HepG2 (cell line): ENCODE measurements around the gene PRR12. TPM values are rescaled to one million over a fixed set of nuclear protein-coding genes. Genes with fewer than 3 reads are reported as not detected.

Experiments used
- ATAC-seq: fragments of 200-7000 bp; cut with Tn5 transposase; 3 replicates; pipeline ENCODE4 v1.9.1; 2020; ENCODE audit warnings: mild to moderate bottlenecking, moderate library complexity
- BruUV-seq: library from RNA; stranded (reverse); fragments of 400-500 nt; replicated peaks from 2 replicates; lab custom pipeline; 2021; lab: Mats Ljungman, UMichigan
- CTCF ChIA-PET: fragments of 300-600 bp; formaldehyde crosslinking; extraction: SDS; loops from one replicate; lab custom pipeline; 2021; ENCODE audit warnings: low total read pairs, inconsistent platforms, low intra/inter-chr PET ratio; lab: Yijun Ruan, JAX
- POLR2A ChIA-PET: fragments of 350-600 bp; sonication (Branson Sonifier 250); formaldehyde crosslinking; loops from one replicate; lab custom pipeline; 2020; ENCODE audit warnings: antibody characterized with exemption, inconsistent platforms; lab: Yijun Ruan, JAX
- DNase-seq: peaks from one replicate; pipeline ENCODE4 v3.0.0-alpha.2; 2015; ENCODE audit warnings: low spot score
- FAIRE-seq: peaks from 3 replicates; lab custom pipeline; 2011; peaks lifted over from hg19 to GRCh38; lab: Jason Lieb, UNC
- H2AFZ ChIP-seq: one replicate; pipeline ENCODE4 v1.6.1; 2011; ENCODE audit warnings: low read length, inconsistent platforms
- H3K27ac ChIP-seq: fragments of 300-600 bp; 3 replicates; pipeline ENCODE4 v1.8.0; 2011; ENCODE audit warnings: mixed run types, mild to moderate bottlenecking, mixed read lengths, low read length, inconsistent platforms; ENCODE audit not compliant: insufficient read depth; ENCODE audit errors: extremely low read length
- H3K27me3 ChIP-seq, 2 experiments: fragments of 200-600 bp in 1 of 2; 2 replicates in 1 of 2; 3 replicates in 1 of 2; pipeline versions ENCODE4 v1.6.0 to v1.8.0; 2011; ENCODE audit warnings: low read length in 2 of 2, mild to moderate bottlenecking in 2 of 2, moderate library complexity in 2 of 2, inconsistent platforms in 1 of 2; ENCODE audit not compliant: insufficient read depth in 2 of 2, control insufficient read depth in 1 of 2
- H3K36me3 ChIP-seq, 2 experiments: fragments of 200-600 bp in 1 of 2; replicated peaks in 1 of 2; 2 replicates in 1 of 2; 3 replicates in 1 of 2; pipeline versions ENCODE4 v1.5.1 to v1.8.0; 2011; ENCODE audit warnings: low read length in 2 of 2, inconsistent platforms in 1 of 2; ENCODE audit not compliant: insufficient read depth in 2 of 2, control insufficient read depth in 1 of 2
- H3K4me1 ChIP-seq: 2 replicates; pipeline ENCODE4 v1.5.1; 2012; ENCODE audit warnings: low read length, inconsistent platforms; ENCODE audit not compliant: insufficient read depth
- H3K4me2 ChIP-seq: 2 replicates; pipeline ENCODE4 v1.6.0; 2011; ENCODE audit warnings: low read depth, low read length, inconsistent platforms
- H3K4me3 ChIP-seq, 3 experiments: fragments of 200-600 bp in 1 of 3; sonication (generic), shearing (Covaris generic) in 1 of 3; replicated peaks in 1 of 3; 2 replicates each; pipeline ENCODE4 v1.5.1; 2011 to 2016; ENCODE audit warnings: low read length in 3 of 3, inconsistent platforms in 2 of 3, low read depth in 2 of 3, mild to moderate bottlenecking in 2 of 3, control low read depth in 1 of 3, mixed read lengths in 1 of 3; ENCODE audit not compliant: insufficient read depth in 1 of 3
- H3K79me2 ChIP-seq: one replicate; pipeline ENCODE4 v1.6.1; 2011; ENCODE audit warnings: low read length, inconsistent platforms; ENCODE audit not compliant: insufficient read depth
- H3K9ac ChIP-seq: 2 replicates; pipeline ENCODE4 v1.6.0; 2011; ENCODE audit warnings: mild to moderate bottlenecking, low read depth, low read length, inconsistent platforms; ENCODE audit not compliant: insufficient read depth
- H3K9me3 ChIP-seq: 2 replicates; pipeline ENCODE4 v1.5.1; 2012; ENCODE audit warnings: mild to moderate bottlenecking, low read length
- H4K20me1 ChIP-seq: 2 replicates; pipeline ENCODE4 v1.6.0; 2011; ENCODE audit warnings: inconsistent platforms, mild to moderate bottlenecking, low read length, moderate library complexity; ENCODE audit not compliant: insufficient read depth
- BRCA1 ChIP-seq: sonication (generic); formaldehyde crosslinking; IDR thresholded peaks from 2 replicates; pipeline ENCODE4 v1.4.0; 2020; ENCODE audit warnings: missing genetic modification reagents
- CCDC6 ChIP-seq: sonication (generic); formaldehyde crosslinking; IDR thresholded peaks from 2 replicates; pipeline ENCODE4 v1.8.1; 2022; ENCODE audit warnings: mild to moderate bottlenecking, missing genetic modification reagents, moderate library complexity
- ELF3 ChIP-seq: IDR thresholded peaks from 2 replicates; pipeline ENCODE4 v1.6.1; 2016; ENCODE audit warnings: missing genetic modification reagents, missing compliant biosample characterization
- KMT2A ChIP-seq: sonication (generic); formaldehyde crosslinking; IDR thresholded peaks from 2 replicates; pipeline ENCODE4 v1.4.0; 2020; ENCODE audit warnings: missing genetic modification reagents
- POLR2A ChIP-seq, 2 experiments: IDR thresholded peaks; 2 replicates each; pipeline ENCODE4 v1.6.1; 2011; ENCODE audit warnings: low read depth in 2 of 2, low read length in 2 of 2, mild to moderate bottlenecking in 1 of 2, moderate library complexity in 1 of 2; ENCODE audit not compliant: insufficient read depth in 1 of 2
- SALL2 ChIP-seq: sonication (generic); formaldehyde crosslinking; IDR thresholded peaks from 2 replicates; pipeline ENCODE4 v1.8.1; 2023; ENCODE audit warnings: mild to moderate bottlenecking, missing genetic modification reagents, inconsistent platforms
- ZFP41 ChIP-seq: sonication (generic); formaldehyde crosslinking; IDR thresholded peaks from 2 replicates; pipeline ENCODE4 v1.4.0; 2020; ENCODE audit warnings: mild to moderate bottlenecking, missing genetic modification reagents, borderline replicate concordance
- ZNF446 ChIP-seq: sonication (generic); formaldehyde crosslinking; IDR thresholded peaks from 2 replicates; pipeline ENCODE4 v1.5.0; 2020; ENCODE audit warnings: mild to moderate bottlenecking, missing genetic modification reagents
- ZNF768 ChIP-seq: sonication (generic); formaldehyde crosslinking; IDR thresholded peaks from 2 replicates; pipeline ENCODE4 v1.4.0; 2020; ENCODE audit warnings: missing genetic modification reagents
- ZNF775 ChIP-seq: sonication (generic); formaldehyde crosslinking; IDR thresholded peaks from 2 replicates; pipeline ENCODE4 v1.4.0; 2020; ENCODE audit warnings: missing genetic modification reagents, mild to moderate bottlenecking, moderate library complexity, borderline replicate concordance
- WGBS: methylation state at CpG from one replicate; pipeline ENCODE4 v1.1.6; 2017; ENCODE audit warnings: low lambda C conversion rate; 5-methylcytosine and 5-hydroxymethylcytosine counted together
- in situ Hi-C: cut with HindIII; loops from 2 replicates; pipeline ENCODE4 v1.10.0; 2017; ENCODE audit warnings: low pct_unique_long_range_greater_than_20kb; ENCODE audit not compliant: extremely low pct_ligation_motif_present
- intact Hi-C: fragments of 100-400 bp; cut with micrococcal nuclease; formaldehyde crosslinking; loops from one replicate; pipeline ENCODE4 v1.10.0; 2022; ENCODE audit not compliant: unreplicated experiment
- polyA plus RNA-seq, 8 experiments: library from polyadenylated mRNA; depleted of rRNA in 3 of 8; stranded (reverse) in 7 of 8; unstranded in 1 of 8; fragments of >200 nt; fragmentation: Illumina TruSeq in 4 of 8; extraction: Trizol in 4 of 8; gene quantifications; 2 replicates each; pipeline versions ENCODE4 v1.2.1 to v1.2.3, GENCODE V29; 2011 to 2016; ENCODE audit warnings: low read depth in 4 of 8, missing spikeins in 1 of 8, mixed read lengths in 1 of 8; ENCODE audit not compliant: insufficient read depth in 1 of 8
- total RNA-seq, 5 experiments: library from RNA; depleted of rRNA; stranded (reverse); fragments of >200 nt; fragmentation: Illumina TruSeq; extraction: Trizol; gene quantifications; 2 replicates each; pipeline ENCODE4 v1.2.3, GENCODE V29; 2016; ENCODE audit warnings: low read depth in 1 of 5
- TF ChIP-seq, protein P1 (sequence below): IDR thresholded peaks from 2 replicates; pipeline ENCODE4 v1.6.1; 2016; ENCODE audit warnings: missing compliant biosample characterization, missing genetic modification reagents, borderline replicate concordance
- TF ChIP-seq, protein P2 (sequence below): sonication (generic); formaldehyde crosslinking; IDR thresholded peaks from 2 replicates; pipeline ENCODE4 v1.5.1; 2020; ENCODE audit warnings: missing genetic modification reagents, mild to moderate bottlenecking, borderline replicate concordance
- TF ChIP-seq, protein P3 (sequence below): sonication (generic); formaldehyde crosslinking; conservative IDR thresholded peaks from 2 replicates; pipeline ENCODE4 v1.8.0; 2022; ENCODE audit warnings: mild to moderate bottlenecking, moderate library complexity, missing genetic modification reagents
- TF ChIP-seq, protein P4 (sequence below): sonication (generic); formaldehyde crosslinking; IDR thresholded peaks from 2 replicates; pipeline ENCODE4 v1.4.0; 2020; ENCODE audit warnings: missing genetic modification reagents
- TF ChIP-seq, protein P5 (sequence below): sonication (generic); formaldehyde crosslinking; IDR thresholded peaks from 2 replicates; pipeline ENCODE4 v1.5.0; 2020; ENCODE audit warnings: mild to moderate bottlenecking, low read depth, missing genetic modification reagents, borderline replicate concordance
- TF ChIP-seq, protein P6 (sequence below): sonication (generic); formaldehyde crosslinking; IDR thresholded peaks from 2 replicates; pipeline ENCODE4 v1.4.0; 2020; ENCODE audit warnings: low read depth, mild to moderate bottlenecking, missing genetic modification reagents
- TF ChIP-seq, protein P7 (sequence below): sonication (generic); formaldehyde crosslinking; IDR thresholded peaks from 2 replicates; pipeline ENCODE4 v1.4.0; 2020; ENCODE audit warnings: mild to moderate bottlenecking, missing genetic modification reagents

PRR12 gene
- total and polyA plus RNA-seq, 2 of the 13 experiments (the other 11 are each of a cell fraction or from before 2014, with no cell fraction given): 0.62 to 1.5 TPM

DNA sequence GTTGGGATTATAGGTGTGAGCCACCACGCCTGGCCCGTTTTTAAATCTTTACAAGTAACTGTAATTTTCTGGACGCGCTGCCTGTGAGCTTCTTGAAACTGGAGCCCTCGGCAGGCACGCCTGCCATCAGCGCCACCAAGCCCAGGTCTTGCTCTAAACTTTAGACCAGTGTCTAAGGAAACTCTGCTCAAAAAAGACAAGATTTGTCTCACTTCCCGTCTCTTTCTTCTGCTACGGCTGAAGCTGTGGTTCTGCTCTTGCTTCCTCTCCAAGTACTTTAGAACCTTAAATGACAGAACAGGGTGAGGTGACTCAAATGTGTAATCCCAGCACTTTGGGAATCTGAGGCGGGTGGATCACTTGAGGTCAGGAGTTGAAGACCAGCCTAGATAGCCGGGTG is 38.2 kb upstream of the PRR12 start:
- FAIRE-seq (no peak), ATAC-seq (no peak), DNase-seq (no peak)
- ChIA-PET POLR2A (interaction anchor here (1.0 to 1.3 kb wide), 2 partner anchors 33 to 39 kb away, joined by 4 to 9 read pairs; partner anchors contain the start of gene FCGRT), CTCF (no interaction called here)
- TF ChIP-seq ZFP41: no peak
- no peak for TF ChIP-seq SALL2 (CRISPR knock-in tag)
- no peak for TF ChIP-seq ZNF775
- no peak for TF ChIP-seq CCDC6 (CRISPR knock-in tag)
- TF ChIP-seq ELF3 (CRISPR knock-in tag): no peak
- TF ChIP-seq POLR2A (IDR thresholded peaks at IDR 0.05; ENCODE audit: insufficient read depth in 1 of 2, low read depth in 2 of 2, low read length in 2 of 2): no peak
- TF ChIP-seq, protein P1, sequence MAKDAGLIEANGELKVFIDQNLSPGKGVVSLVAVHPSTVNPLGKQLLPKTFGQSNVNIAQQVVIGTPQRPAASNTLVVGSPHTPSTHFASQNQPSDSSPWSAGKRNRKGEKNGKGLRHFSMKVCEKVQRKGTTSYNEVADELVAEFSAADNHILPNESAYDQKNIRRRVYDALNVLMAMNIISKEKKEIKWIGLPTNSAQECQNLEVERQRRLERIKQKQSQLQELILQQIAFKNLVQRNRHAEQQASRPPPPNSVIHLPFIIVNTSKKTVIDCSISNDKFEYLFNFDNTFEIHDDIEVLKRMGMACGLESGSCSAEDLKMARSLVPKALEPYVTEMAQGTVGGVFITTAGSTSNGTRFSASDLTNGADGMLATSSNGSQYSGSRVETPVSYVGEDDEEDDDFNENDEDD (CRISPR knock-in tag): no peak
- no peak for TF ChIP-seq ZNF446 (CRISPR knock-in tag)
- TF ChIP-seq, protein P2, sequence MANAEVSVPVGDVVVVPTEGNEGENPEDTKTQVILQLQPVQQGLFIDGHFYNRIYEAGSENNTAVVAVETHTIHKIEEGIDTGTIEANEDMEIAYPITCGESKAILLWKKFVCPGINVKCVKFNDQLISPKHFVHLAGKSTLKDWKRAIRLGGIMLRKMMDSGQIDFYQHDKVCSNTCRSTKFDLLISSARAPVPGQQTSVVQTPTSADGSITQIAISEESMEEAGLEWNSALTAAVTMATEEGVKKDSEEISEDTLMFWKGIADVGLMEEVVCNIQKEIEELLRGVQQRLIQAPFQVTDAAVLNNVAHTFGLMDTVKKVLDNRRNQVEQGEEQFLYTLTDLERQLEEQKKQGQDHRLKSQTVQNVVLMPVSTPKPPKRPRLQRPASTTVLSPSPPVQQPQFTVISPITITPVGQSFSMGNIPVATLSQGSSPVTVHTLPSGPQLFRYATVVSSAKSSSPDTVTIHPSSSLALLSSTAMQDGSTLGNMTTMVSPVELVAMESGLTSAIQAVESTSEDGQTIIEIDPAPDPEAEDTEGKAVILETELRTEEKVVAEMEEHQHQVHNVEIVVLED (CRISPR knock-in tag): no peak
- TF ChIP-seq, protein P3, sequence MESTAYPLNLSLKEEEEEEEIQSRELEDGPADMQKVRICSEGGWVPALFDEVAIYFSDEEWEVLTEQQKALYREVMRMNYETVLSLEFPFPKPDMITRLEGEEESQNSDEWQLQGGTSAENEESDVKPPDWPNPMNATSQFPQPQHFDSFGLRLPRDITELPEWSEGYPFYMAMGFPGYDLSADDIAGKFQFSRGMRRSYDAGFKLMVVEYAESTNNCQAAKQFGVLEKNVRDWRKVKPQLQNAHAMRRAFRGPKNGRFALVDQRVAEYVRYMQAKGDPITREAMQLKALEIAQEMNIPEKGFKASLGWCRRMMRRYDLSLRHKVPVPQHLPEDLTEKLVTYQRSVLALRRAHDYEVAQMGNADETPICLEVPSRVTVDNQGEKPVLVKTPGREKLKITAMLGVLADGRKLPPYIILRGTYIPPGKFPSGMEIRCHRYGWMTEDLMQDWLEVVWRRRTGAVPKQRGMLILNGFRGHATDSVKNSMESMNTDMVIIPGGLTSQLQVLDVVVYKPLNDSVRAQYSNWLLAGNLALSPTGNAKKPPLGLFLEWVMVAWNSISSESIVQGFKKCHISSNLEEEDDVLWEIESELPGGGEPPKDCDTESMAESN: no peak
- TF ChIP-seq BRCA1 (CRISPR knock-in tag): no peak
- TF ChIP-seq, protein P4, sequence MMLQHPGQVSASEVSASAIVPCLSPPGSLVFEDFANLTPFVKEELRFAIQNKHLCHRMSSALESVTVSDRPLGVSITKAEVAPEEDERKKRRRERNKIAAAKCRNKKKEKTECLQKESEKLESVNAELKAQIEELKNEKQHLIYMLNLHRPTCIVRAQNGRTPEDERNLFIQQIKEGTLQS (CRISPR knock-in tag): no peak
- TF ChIP-seq, protein P5, sequence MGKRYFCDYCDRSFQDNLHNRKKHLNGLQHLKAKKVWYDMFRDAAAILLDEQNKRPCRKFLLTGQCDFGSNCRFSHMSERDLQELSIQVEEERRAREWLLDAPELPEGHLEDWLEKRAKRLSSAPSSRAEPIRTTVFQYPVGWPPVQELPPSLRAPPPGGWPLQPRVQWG (CRISPR knock-in tag): no peak
- TF ChIP-seq, protein P6, sequence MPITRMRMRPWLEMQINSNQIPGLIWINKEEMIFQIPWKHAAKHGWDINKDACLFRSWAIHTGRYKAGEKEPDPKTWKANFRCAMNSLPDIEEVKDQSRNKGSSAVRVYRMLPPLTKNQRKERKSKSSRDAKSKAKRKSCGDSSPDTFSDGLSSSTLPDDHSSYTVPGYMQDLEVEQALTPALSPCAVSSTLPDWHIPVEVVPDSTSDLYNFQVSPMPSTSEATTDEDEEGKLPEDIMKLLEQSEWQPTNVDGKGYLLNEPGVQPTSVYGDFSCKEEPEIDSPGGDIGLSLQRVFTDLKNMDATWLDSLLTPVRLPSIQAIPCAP: no peak
- TF ChIP-seq, protein P7, sequence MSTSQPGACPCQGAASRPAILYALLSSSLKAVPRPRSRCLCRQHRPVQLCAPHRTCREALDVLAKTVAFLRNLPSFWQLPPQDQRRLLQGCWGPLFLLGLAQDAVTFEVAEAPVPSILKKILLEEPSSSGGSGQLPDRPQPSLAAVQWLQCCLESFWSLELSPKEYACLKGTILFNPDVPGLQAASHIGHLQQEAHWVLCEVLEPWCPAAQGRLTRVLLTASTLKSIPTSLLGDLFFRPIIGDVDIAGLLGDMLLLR: no peak
- TF ChIP-seq KMT2A (CRISPR knock-in tag): no peak
- TF ChIP-seq ZNF768 (CRISPR knock-in tag): no peak
- H3K9ac ChIP-seq: no peak overlapping the region
- no peak overlapping the region for H2AFZ ChIP-seq
- H4K20me1 ChIP-seq: no peaks in the 10 kb centered on the region
- H3K4me1 ChIP-seq: peaks cover 20% of the 10 kb centered on the region
- no peaks in the 10 kb centered on the region for H3K79me2 ChIP-seq
- no peak overlapping the region for H3K4me2 ChIP-seq
- H3K9me3 ChIP-seq: no peaks in the 10 kb centered on the region
- no peak overlapping the region for H3K4me3 ChIP-seq
- intact Hi-C loops (no loop called here), in situ Hi-C loops (no loop called here)
- no TSS peak for BruUV-seq
- H3K27me3 ChIP-seq: no peaks in the 10 kb centered on the region
- H3K27ac ChIP-seq: peak overlapping the region; percentile 23
- H3K36me3 ChIP-seq: peaks cover 10 to 21% of the 10 kb centered on the region in 2 experiments; a peak in 4 of 5 replicates
- 95% methylated on average over 11 of the region's 11 CpGs for WGBS
